A549 treated with GW870086 at 1 μM for 4 hours (cell line): ENCODE results near the gene FAM200C. TPM values are rescaled to one million over a fixed set of nuclear protein-coding genes. Genes with fewer than 3 reads are reported as not detected.

Experiments
- total RNA-seq: library from RNA; stranded (reverse); fragments of 200-300 nt; extraction: Qiagen RNA extraction; gene quantifications from 5 replicates; pipeline ENCODE4 v1.2.3, GENCODE V29; 2022; ENCODE audit warnings: low read depth

Gene FAM200C
- total RNA-seq = 1.5 to 2.0 TPM (median 1.8 TPM) in 5 replicates

GRCh38 chr5:160399402-160400353 is at the start of gene FAM200C:
FAM200C (minus strand) TSS chr5:160400054; CDS start chr5:160395490, 4,564 bp downstream.

DNA sequence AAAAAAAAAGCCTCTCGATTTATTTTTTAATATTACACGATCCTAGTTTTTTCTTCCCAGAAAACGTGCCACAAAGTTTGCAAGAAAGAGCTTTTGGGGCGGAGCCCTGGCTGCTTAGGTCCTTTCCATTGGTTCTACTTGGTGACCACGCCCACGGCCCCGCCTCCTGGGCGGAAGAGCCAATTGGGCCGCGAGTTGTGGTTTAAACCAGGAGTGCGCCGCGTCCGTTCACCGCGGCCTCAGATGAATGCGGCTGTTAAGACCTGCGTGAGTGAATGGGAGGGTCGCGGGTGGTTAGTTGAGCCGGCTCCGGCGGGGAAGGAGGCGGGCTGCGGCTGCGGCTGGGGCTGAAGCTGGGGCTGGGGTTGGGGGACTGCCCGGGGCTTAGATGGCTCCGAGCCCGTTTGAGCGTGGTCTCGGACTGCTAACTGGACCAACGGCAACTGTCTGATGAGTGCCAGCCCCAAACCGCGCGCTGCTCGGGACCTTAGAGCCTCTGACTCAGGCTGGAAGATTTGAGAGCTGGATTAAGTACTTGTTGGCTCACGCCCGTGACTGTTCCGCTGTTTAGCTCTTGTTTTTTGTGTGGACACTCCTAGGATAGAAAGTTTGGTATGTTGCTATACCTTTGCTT is 21.9 kb upstream of the FAM200C start, which contains the start of gene PTTG1:
TSS of gene PTTG1 (plus strand) at position 231 of the 634 bp plus-strand sequence. CDS start 458 bp downstream, outside the sequence.

GRCh38 chr5:160418561-160419457 is 19.0 kb upstream of the FAM200C start, which contains the start of gene SLU7:
SLU7 (minus strand) TSS chr5:160419081; CDS start chr5:160415294, 3,787 bp downstream.

DNA sequence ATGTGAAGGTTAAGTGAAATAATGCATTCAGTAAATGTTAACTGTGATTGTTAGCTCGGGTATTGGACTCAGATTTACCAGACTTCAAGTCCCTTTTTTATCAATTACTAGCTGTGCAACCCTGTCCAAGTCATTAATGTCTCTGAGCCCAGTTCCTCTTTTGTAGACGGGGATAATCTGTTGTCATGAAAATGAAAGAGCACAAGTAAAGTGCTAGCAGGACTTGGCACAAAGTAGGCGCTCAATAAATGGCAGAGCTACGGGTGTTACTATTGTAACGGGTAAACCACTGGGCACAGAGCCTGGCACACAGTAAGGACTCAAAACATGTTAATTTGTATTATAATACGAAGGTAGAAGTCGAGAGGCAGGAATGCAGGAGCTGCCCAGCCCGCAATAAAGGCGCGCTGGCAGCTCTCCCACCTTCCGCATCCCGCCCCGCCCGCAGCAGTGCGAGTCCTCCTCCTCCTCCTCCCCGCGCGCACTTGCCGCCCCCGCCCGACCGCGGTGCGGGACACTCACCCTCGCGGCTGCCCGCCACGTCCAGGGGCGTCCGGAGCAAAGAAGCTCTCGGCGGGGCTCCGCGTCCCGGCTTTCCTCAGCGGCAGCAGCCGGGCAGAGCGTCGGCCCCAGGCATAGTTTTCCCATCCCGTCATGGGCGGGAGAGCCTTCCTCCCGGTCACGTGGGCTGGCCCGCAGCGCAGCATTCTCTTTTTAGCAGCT is 29.7 kb downstream of the FAM200C start, which contains the start of gene C1QTNF2:
TSS of gene C1QTNF2 (minus strand) at position 637 of the 723 bp plus-strand sequence. CDS start 15,615 bp downstream, outside the sequence.

Other genes with a start within 250 kb of the FAM200C start
- 0.49 to 1.5 TPM (median 0.81 TPM) in 5 replicates for gene FABP6, start 170.5 kb downstream of the FAM200C start, total RNA-seq
- gene CCNJL, start 87.5 kb downstream of the FAM200C start, total RNA-seq = 10.5 to 13.8 TPM (median 12.5 TPM) in 5 replicates
- 0.05 to 0.16 TPM (median 0.11 TPM) in 5 replicates for gene C1QTNF2, start 29.4 kb downstream of the FAM200C start, total RNA-seq
- 39.3 to 61.2 TPM (median 44.5 TPM) in 5 replicates for gene SLU7, start 19.0 kb upstream of the FAM200C start, total RNA-seq
- 194 to 270 TPM (median 207 TPM) in 5 replicates for gene PTTG1, start 21.8 kb upstream of the FAM200C start, total RNA-seq